GM23338 (cell line): ENCODE data around the gene SETD4. TPM values are rescaled to one million over a fixed set of nuclear protein-coding genes. Genes with fewer than 3 reads are reported as not detected.
A peak's percentile ranks its signal among the peaks of the same experiment; 100 is the strongest.

ENCODE experiments used
- ATAC-seq: fragments of 200-7000 bp; cut with Tn5 transposase; 3 replicates; pipeline ENCODE4 v1.9.1; 2020
- DNase-seq: peaks from one replicate; pipeline ENCODE4 v3.0.0-alpha.2; 2015; ENCODE audit warnings: low spot score
- H2AFZ ChIP-seq: fragments of 200-600 bp; sonication (generic); 2 replicates; pipeline ENCODE4 v1.8.0; 2016; ENCODE audit warnings: antibody characterized with exemption, mild to moderate bottlenecking, moderate library complexity
- H3F3A ChIP-seq: fragments of 200-600 bp; sonication (generic); replicated peaks from 2 replicates; pipeline ENCODE4 v1.8.0; 2017; ENCODE audit warnings: antibody characterized with exemption, mixed run types, low read depth
- H3K27ac ChIP-seq: fragments of 200-600 bp; sonication (generic); 2 replicates; pipeline ENCODE4 v1.6.1; 2016; ENCODE audit warnings: low read depth
- H3K27me3 ChIP-seq: fragments of 200-600 bp; sonication (generic); 2 replicates; pipeline ENCODE4 v1.8.0; 2016; ENCODE audit warnings: mild to moderate bottlenecking, mixed run types, moderate library complexity; ENCODE audit not compliant: insufficient read depth
- H3K36me3 ChIP-seq: fragments of 200-600 bp; sonication (generic); 2 replicates; pipeline ENCODE4 v1.8.0; 2016; ENCODE audit warnings: mild to moderate bottlenecking; ENCODE audit not compliant: insufficient read depth
- H3K4me1 ChIP-seq: fragments of 200-600 bp; sonication (generic); 2 replicates; pipeline ENCODE4 v1.8.0; 2016; ENCODE audit warnings: mild to moderate bottlenecking, moderate library complexity; ENCODE audit not compliant: insufficient read depth
- H3K4me2 ChIP-seq: fragments of 200-600 bp; sonication (generic); 2 replicates; pipeline ENCODE4 v1.7.1; 2017; ENCODE audit warnings: mixed run types
- H3K4me3 ChIP-seq: fragments of 200-600 bp; sonication (generic); 2 replicates; pipeline ENCODE4 v1.6.1; 2016; ENCODE audit warnings: mixed run types
- H3K79me2 ChIP-seq: fragments of 200-600 bp; sonication (generic); replicated peaks from 2 replicates; pipeline ENCODE4 v1.8.0; 2017; ENCODE audit warnings: mild to moderate bottlenecking; ENCODE audit not compliant: insufficient read depth
- H3K9me2 ChIP-seq: fragments of 200-600 bp; sonication (generic); 2 replicates; pipeline ENCODE4 v1.8.0; 2017; ENCODE audit not compliant: insufficient read depth
- H4K20me1 ChIP-seq: fragments of 200-600 bp; sonication (generic); replicated peaks from 2 replicates; pipeline ENCODE4 v1.8.0; 2017; ENCODE audit warnings: mild to moderate bottlenecking; ENCODE audit not compliant: insufficient read depth
- H3K27ac Mint-ChIP-seq: 2 replicates; pipeline ENCODE4 v1.8.0; 2020; ENCODE audit warnings: inconsistent platforms, mild to moderate bottlenecking, moderate library complexity, mixed read lengths
- H3K27me3 Mint-ChIP-seq: 3 replicates; pipeline ENCODE4 v1.8.0; 2022; ENCODE audit warnings: low read depth, mild to moderate bottlenecking, moderate library complexity, mixed read lengths, inconsistent platforms; ENCODE audit not compliant: insufficient read depth, poor library complexity
- H3K36me3 Mint-ChIP-seq: 3 replicates; pipeline ENCODE4 v1.8.0; 2021; ENCODE audit warnings: low read depth, mild to moderate bottlenecking, inconsistent platforms, moderate library complexity, mixed read lengths
- H3K4me1 Mint-ChIP-seq: 3 replicates; pipeline ENCODE4 v1.8.0; 2020; ENCODE audit warnings: mild to moderate bottlenecking, inconsistent platforms, mixed read lengths
- H3K4me3 Mint-ChIP-seq: 3 replicates; pipeline ENCODE4 v1.8.0; 2021; ENCODE audit warnings: moderate library complexity, mild to moderate bottlenecking, inconsistent platforms, mixed read lengths
- H3K9me3 Mint-ChIP-seq: 3 replicates; pipeline ENCODE4 v1.8.0; 2020; ENCODE audit warnings: moderate library complexity, mild to moderate bottlenecking, inconsistent platforms, mixed read lengths
- CREB1 ChIP-seq: fragments of 250-450 bp; sonication (Bioruptor Pico); IDR thresholded peaks from 2 replicates; pipeline ENCODE4 v1.5.0; 2020; ENCODE audit warnings: low read depth, mild to moderate bottlenecking, moderate library complexity
- CTCF ChIP-seq, 2 experiments: fragments of 200-600 bp in 1 of 2; sonication (generic) in 1 of 2; conservative IDR thresholded peaks; 2 replicates each; pipeline versions ENCODE4 v1.5.1 to v1.6.1; 2016 to 2017; ENCODE audit warnings: antibody characterized with exemption in 2 of 2, low read depth in 2 of 2, mild to moderate bottlenecking in 2 of 2, moderate library complexity in 1 of 2
- EZH2phosphoT487 ChIP-seq: fragments of 200-600 bp; sonication (generic); IDR thresholded peaks from one replicate; pipeline ENCODE4 v1.8.1; 2018; ENCODE audit warnings: antibody characterized with exemption; ENCODE audit not compliant: unreplicated experiment
- JUNB ChIP-seq: IDR thresholded peaks from one replicate; pipeline ENCODE4 v1.6.1; 2016; ENCODE audit warnings: antibody characterized with exemption; ENCODE audit not compliant: unreplicated experiment
- POLR2AphosphoS5 ChIP-seq: IDR thresholded peaks from 2 replicates; pipeline ENCODE4 v1.6.1; 2016; ENCODE audit warnings: antibody characterized with exemption, low read depth
- ZNF114 ChIP-seq: fragments of 250-450 bp; sonication (Bioruptor Pico); IDR thresholded peaks from 2 replicates; pipeline ENCODE4 v1.5.0; 2020; ENCODE audit warnings: mild to moderate bottlenecking, moderate library complexity
- ZNF331 ChIP-seq: fragments of 250-450 bp; sonication (Bioruptor Pico); IDR thresholded peaks from 2 replicates; pipeline ENCODE4 v1.5.0; 2020; ENCODE audit warnings: low read depth, mild to moderate bottlenecking, moderate library complexity
- ZNF462 ChIP-seq: fragments of 250-450 bp; sonication (Bioruptor Pico); IDR thresholded peaks from 2 replicates; pipeline ENCODE4 v1.5.0; 2020; ENCODE audit warnings: mild to moderate bottlenecking, moderate library complexity
- polyA plus RNA-seq: library from polyadenylated mRNA; unstranded; fragments of >200 nt; fragmentation: Nextera tagmentation; extraction: Ambion mirVana; gene quantifications from 2 replicates; pipeline ENCODE4 v1.2.1, GENCODE V29; 2016
- total RNA-seq: library from RNA; depleted of rRNA; stranded (reverse); fragments of >200 nt; shearing (Covaris generic); gene quantifications from 2 replicates; pipeline ENCODE4 v1.2.3, GENCODE V29; 2014
- TF ChIP-seq, protein P1 (sequence below): IDR thresholded peaks from one replicate; pipeline ENCODE4 v1.6.1; 2018; ENCODE audit warnings: antibody characterized with exemption; ENCODE audit not compliant: unreplicated experiment

SETD4 gene
- total and polyA plus RNA-seq, 2 experiments from 2014 or later = 32.5 to 45.1 TPM

DNA sequence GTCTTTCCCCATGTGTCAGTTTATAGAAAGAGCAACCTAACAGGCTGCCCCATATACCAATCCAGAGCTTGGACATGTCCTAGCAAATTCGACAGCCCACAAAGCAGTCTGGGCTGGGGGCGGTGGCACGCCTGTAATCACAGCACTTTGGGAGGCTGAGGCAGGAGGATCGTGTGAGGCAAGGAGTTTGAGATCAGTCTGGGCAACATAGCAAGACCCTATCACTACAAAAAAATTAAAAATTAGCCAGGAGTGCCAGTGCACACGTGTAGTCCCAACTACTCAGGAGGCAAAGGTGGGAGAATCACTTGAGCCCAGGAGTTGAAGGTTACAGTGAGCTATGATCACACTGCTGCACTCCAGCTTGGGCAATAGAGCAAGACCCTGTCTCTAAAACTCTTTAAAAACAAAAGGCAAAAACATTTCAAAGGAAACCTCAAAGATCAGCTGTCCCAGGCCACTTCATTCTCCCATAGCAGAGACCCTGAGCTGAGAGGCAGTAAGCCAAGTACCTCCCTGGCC lies 54.4 kb downstream of the SETD4 start (continued):
- no peak for TF ChIP-seq ZNF462 (CRISPR knock-in tag)

- H3K9me2 ChIP-seq = peaks cover 7% of the 10 kb centered on the region; the same call in 1 of the 2 replicates
- H3K9me3 Mint-ChIP-seq = peaks cover 25% of the 10 kb centered on the region
- DNase-seq (peak; percentile 27), ATAC-seq (no peak)
- H3K27ac Mint-ChIP-seq = no peak overlapping the region
- H3K36me3 ChIP-seq = no peaks in the 10 kb centered on the region; the same call in 1 of the 2 replicates
- no peak overlapping the region for H3K4me2 ChIP-seq
- H3K27me3 Mint-ChIP-seq = peaks cover 10% of the 10 kb centered on the region
- H3K27me3 ChIP-seq = no peaks in the 10 kb centered on the region
- TF ChIP-seq ZNF114 (CRISPR knock-in tag) (no peak), JUNB (no peak), POLR2AphosphoS5 (no peak), CREB1 (CRISPR knock-in tag) (no peak), EZH2phosphoT487 (no peak), ZNF331 (CRISPR knock-in tag) (no peak), CTCF (conservative IDR thresholded peaks at IDR 0.05; ENCODE audit: low read depth in 2 of 2) (no peak)
- TF ChIP-seq, protein P1, sequence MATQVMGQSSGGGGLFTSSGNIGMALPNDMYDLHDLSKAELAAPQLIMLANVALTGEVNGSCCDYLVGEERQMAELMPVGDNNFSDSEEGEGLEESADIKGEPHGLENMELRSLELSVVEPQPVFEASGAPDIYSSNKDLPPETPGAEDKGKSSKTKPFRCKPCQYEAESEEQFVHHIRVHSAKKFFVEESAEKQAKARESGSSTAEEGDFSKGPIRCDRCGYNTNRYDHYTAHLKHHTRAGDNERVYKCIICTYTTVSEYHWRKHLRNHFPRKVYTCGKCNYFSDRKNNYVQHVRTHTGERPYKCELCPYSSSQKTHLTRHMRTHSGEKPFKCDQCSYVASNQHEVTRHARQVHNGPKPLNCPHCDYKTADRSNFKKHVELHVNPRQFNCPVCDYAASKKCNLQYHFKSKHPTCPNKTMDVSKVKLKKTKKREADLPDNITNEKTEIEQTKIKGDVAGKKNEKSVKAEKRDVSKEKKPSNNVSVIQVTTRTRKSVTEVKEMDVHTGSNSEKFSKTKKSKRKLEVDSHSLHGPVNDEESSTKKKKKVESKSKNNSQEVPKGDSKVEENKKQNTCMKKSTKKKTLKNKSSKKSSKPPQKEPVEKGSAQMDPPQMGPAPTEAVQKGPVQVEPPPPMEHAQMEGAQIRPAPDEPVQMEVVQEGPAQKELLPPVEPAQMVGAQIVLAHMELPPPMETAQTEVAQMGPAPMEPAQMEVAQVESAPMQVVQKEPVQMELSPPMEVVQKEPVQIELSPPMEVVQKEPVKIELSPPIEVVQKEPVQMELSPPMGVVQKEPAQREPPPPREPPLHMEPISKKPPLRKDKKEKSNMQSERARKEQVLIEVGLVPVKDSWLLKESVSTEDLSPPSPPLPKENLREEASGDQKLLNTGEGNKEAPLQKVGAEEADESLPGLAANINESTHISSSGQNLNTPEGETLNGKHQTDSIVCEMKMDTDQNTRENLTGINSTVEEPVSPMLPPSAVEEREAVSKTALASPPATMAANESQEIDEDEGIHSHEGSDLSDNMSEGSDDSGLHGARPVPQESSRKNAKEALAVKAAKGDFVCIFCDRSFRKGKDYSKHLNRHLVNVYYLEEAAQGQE = no peak
- H3K4me3 Mint-ChIP-seq = no peak overlapping the region
- no peaks in the 10 kb centered on the region for H4K20me1 ChIP-seq
- no peaks in the 10 kb centered on the region for H3K4me1 ChIP-seq
- H3K27ac ChIP-seq = no peak overlapping the region
- no peaks in the 10 kb centered on the region for H3K4me1 Mint-ChIP-seq
- H3K36me3 Mint-ChIP-seq = peaks cover 5% of the 10 kb centered on the region; the same call in 2 of the 3 replicates
- H3K79me2 ChIP-seq = no peaks in the 10 kb centered on the region
- peak overlapping the region; percentile 96 for H2AFZ ChIP-seq
- H3F3A ChIP-seq = no peaks in the 10 kb centered on the region
- H3K4me3 ChIP-seq = no peak overlapping the region
Observed at GRCh38 chr21:36005018-36005417, 55.3 kb downstream of the SETD4 start.
